Measurements from ENCODE around the gene CTNNA3. TPM values are rescaled to one million over a fixed set of nuclear protein-coding genes. Genes with fewer than 3 reads are reported as not detected.
A peak's percentile ranks its signal among the peaks of the same experiment; 100 is the strongest.

Gene CTNNA3
- total RNA-seq, 2 donors from 2014 or later, result 1.6 TPM; not detected in 1

GRCh38 chr10:66940965-66941364 lies 755.0 kb downstream of the CTNNA3 start:
- H3K4me3 Mint-ChIP-seq, result no peak overlapping the region
- H3K36me3 Mint-ChIP-seq (ENCODE audit: low read depth), result no peaks in the 10 kb centered on the region
- H3K27me3 Mint-ChIP-seq, result peaks cover 12% of the 10 kb centered on the region
- no peaks in the 10 kb centered on the region for H3K9me3 ChIP-seq (ENCODE audit: control insufficient read depth, low read length, poor library complexity, severe bottlenecking)
- DNase-seq (no peak), ATAC-seq (no peak)
- no peak overlapping the region for H3K27ac Mint-ChIP-seq
- no peaks in the 10 kb centered on the region for H3K4me1 Mint-ChIP-seq

DNA sequence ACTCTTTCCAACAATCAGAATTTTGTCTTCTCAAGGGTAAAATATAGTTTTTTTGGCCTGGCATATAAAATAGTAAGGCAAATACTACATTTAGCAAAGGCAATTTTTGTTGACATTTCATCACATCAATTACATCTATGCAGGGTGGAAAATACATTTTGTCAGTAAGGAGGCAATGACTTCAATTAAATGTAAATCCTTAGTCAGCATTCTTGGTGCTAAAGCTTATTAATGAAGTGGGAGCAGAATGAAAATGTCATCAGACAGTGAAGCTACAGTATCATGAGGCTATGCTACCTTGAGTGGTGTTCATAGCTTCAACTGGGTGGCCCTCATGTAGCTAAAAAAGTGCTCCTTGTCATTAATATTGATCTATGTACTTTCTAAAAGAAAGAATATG lies 761.3 kb downstream of the CTNNA3 start:
- Mint-ChIP-seq H3K27ac (no peak overlapping the region), H3K36me3 (ENCODE audit: low read depth) (no peaks in the 10 kb centered on the region), H3K4me3 (no peak overlapping the region), H3K27me3 (peaks cover 21% of the 10 kb centered on the region), H3K4me1 (no peaks in the 10 kb centered on the region)
- ATAC-seq (no peak), DNase-seq (no peak)
- H3K9me3 ChIP-seq (ENCODE audit: control insufficient read depth, low read length, poor library complexity, severe bottlenecking), result no peaks in the 10 kb centered on the region

DNA sequence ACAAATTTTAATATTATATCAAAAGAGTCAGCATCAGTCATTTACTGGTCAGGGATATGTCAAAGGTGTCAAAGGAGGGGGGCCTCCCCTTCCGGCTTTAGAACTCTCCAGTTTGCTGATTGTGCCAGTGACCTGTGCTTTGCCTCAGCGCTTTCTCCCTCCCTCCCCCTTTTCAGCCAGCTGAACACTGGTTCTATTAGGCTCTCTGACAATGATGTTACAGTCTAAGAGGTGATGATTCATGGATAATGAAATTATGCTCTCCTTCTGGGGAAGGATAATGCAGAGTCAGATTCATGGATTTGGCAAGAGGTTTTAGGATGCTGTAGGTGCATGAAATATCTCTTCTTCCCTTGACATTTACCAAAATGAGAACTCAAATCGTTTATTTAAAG lies 764.0 kb downstream of the CTNNA3 start:
- no peaks in the 10 kb centered on the region for H3K9me3 ChIP-seq (ENCODE audit: control insufficient read depth, low read length, poor library complexity, severe bottlenecking)
- Mint-ChIP-seq H3K4me3 (no peak overlapping the region), H3K27me3 (peaks cover 44% of the 10 kb centered on the region), H3K4me1 (peaks cover 2% of the 10 kb centered on the region), H3K36me3 (ENCODE audit: low read depth) (no peaks in the 10 kb centered on the region), H3K27ac (no peak overlapping the region)
- ATAC-seq (no peak), DNase-seq (no peak)

DNA sequence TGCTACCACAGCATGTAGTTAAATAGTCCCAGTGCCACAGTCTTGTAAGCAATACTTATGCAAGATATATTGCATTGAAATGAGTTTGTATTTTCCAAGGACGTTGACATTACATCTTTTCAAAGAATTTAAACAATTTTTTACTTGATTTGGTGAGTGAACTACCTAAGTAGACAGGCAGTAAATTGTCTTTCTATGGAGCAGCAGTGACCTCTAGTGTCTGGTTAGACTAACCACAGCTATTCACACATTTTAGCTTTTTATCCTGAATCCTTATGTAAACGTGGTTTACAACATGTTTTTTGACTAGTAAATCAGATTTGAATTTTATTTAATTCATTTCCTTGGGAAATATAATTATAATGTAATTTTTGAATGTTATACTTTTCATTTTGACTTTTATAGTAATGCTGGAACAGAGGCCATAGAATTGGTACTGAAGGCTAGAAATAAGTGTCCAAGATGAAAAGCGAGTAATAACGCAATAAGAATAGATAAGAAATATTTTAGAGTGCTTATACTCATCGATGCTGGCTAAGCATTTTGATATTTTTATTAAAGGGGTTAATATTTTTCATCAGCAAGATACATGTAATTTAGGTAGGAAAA lies 764.6 kb downstream of the CTNNA3 start:
- Mint-ChIP-seq H3K36me3 (ENCODE audit: low read depth) (no peaks in the 10 kb centered on the region), H3K27ac (no peak overlapping the region), H3K4me3 (no peak overlapping the region), H3K27me3 (peaks cover 44% of the 10 kb centered on the region), H3K4me1 (peaks cover 2% of the 10 kb centered on the region)
- ATAC-seq (peak; percentile 57), DNase-seq (no peak)
- no peaks in the 10 kb centered on the region for H3K9me3 ChIP-seq (ENCODE audit: control insufficient read depth, low read length, poor library complexity, severe bottlenecking)

DNA sequence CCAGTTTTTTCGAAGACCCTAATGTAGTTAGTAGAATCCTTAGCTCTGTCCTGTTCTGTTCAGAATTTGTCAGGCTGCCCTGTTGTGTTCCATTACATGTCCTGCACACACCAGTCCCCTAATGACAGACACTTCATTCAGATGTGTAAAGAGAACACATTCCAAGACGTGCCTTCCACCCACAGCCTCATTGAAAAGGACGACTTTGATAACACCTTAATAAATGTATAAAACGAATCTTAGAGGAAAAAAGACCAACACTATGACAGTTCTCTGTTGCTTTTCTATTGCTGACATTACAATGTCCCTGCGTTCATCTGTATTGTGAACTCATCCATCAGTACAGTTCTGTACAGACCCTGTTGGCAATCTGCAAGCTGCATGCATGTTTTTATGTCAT lies 766.6 kb downstream of the CTNNA3 start:
- no peak for ATAC-seq

DNA sequence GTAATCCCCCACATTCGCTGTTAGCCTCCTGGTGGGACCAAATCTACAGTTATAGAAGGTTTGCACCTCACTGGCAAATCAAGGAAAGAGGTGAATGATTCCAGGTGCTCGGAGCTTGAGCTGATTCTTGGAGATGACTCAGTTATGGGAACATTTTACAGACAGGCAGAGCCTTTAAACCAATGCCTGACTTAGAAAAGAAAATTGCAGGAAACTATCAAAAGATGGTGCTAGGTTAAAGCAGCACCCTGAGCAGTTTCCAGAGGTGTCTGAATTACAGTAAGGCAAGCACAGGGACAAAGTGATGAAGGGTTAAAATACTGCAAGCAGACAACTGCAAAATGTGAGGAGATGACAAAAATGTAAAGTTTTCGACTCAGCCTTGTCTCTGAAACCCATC lies 767.2 kb downstream of the CTNNA3 start:
- peaks cover 36% of the 10 kb centered on the region for H3K27me3 Mint-ChIP-seq
- no peak overlapping the region for H3K27ac Mint-ChIP-seq
- no peaks in the 10 kb centered on the region for H3K36me3 Mint-ChIP-seq (ENCODE audit: low read depth)
- DNase-seq, result no peak
- peaks cover 2% of the 10 kb centered on the region for H3K4me1 Mint-ChIP-seq
- H3K4me3 Mint-ChIP-seq, result no peak overlapping the region
- no peak for ATAC-seq
- H3K9me3 ChIP-seq (ENCODE audit: control insufficient read depth, low read length, poor library complexity, severe bottlenecking), result no peaks in the 10 kb centered on the region

More for the DNA sequence above, 766.6 kb downstream of the CTNNA3 start:
- no peaks in the 10 kb centered on the region for H3K36me3 Mint-ChIP-seq (ENCODE audit: low read depth)
- no peak for DNase-seq
- H3K27me3 Mint-ChIP-seq, result peaks cover 36% of the 10 kb centered on the region
- no peaks in the 10 kb centered on the region for H3K9me3 ChIP-seq (ENCODE audit: control insufficient read depth, low read length, poor library complexity, severe bottlenecking)
- peaks cover 2% of the 10 kb centered on the region for H3K4me1 Mint-ChIP-seq
- H3K4me3 Mint-ChIP-seq, result no peak overlapping the region
- no peak overlapping the region for H3K27ac Mint-ChIP-seq

DNA sequence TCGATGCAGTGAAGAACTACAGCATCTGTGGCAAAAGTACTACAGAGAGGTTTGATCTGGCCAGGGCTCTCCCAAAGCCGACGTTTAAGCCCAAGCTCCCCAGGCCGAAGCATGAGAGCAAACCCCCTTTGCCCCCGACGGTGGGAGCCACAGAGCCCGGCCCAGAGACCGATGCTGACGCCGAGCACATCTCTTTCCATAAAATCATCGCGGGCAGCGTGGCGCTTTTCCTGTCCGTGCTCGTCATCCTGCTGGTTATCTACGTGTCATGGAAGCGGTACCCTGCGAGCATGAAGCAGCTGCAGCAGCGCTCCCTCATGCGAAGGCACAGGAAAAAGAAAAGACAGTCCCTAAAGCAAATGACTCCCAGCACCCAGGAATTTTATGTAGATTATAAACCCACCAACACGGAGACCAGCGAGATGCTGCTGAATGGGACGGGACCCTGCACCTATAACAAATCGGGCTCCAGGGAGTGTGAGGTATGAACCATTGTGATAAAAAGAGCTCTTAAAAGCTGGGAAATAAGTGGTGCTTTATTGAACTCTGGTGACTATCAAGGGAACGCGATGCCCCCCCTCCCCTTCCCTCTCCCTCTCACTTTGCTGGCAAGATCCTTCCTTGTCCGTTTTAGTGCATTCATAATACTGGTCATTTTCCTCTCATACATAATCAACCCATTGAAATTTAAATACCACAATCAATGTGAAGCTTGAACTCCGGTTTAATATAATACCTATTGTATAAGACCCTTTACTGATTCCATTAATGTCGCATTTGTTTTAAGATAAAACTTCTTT lies 767.8 kb downstream of the CTNNA3 start:
- Mint-ChIP-seq H3K4me3 (no peak overlapping the region), H3K27ac (no peak overlapping the region), H3K36me3 (ENCODE audit: low read depth) (no peaks in the 10 kb centered on the region), H3K27me3 (peaks cover 34% of the 10 kb centered on the region), H3K4me1 (peaks cover 2% of the 10 kb centered on the region)
- no peak for DNase-seq
- ATAC-seq, result no peak
- H3K9me3 ChIP-seq (ENCODE audit: control insufficient read depth, low read length, poor library complexity, severe bottlenecking), result no peaks in the 10 kb centered on the region

GRCh38 chr10:66927251-66927935 lies 768.6 kb downstream of the CTNNA3 start:
- Mint-ChIP-seq H3K4me1 (peaks cover 4% of the 10 kb centered on the region), H3K36me3 (ENCODE audit: low read depth) (no peaks in the 10 kb centered on the region), H3K4me3 (no peak overlapping the region), H3K27me3 (peaks cover 31% of the 10 kb centered on the region), H3K27ac (no peak overlapping the region)
- H3K9me3 ChIP-seq (ENCODE audit: control insufficient read depth, low read length, poor library complexity, severe bottlenecking), result no peaks in the 10 kb centered on the region
- no peak for DNase-seq
- ATAC-seq, result no peak

DNA sequence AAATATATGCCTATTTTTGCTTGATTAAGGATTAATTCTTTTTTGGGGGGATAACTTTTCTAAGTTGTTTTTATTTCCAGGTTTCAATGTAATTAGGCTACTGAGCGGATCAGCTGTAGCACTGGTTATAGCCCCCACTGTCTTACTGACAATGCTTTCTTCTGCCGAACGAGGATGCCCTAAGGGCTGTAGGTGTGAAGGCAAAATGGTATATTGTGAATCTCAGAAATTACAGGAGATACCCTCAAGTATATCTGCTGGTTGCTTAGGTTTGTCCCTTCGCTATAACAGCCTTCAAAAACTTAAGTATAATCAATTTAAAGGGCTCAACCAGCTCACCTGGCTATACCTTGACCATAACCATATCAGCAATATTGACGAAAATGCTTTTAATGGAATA lies 769.2 kb downstream of the CTNNA3 start:
- DNase-seq (no peak), ATAC-seq (no peak)
- peaks cover 31% of the 10 kb centered on the region for H3K27me3 Mint-ChIP-seq
- no peak overlapping the region for H3K27ac Mint-ChIP-seq
- no peak overlapping the region for H3K4me3 Mint-ChIP-seq
- H3K36me3 Mint-ChIP-seq (ENCODE audit: low read depth), result no peaks in the 10 kb centered on the region
- peaks cover 4% of the 10 kb centered on the region for H3K4me1 Mint-ChIP-seq
- no peaks in the 10 kb centered on the region for H3K9me3 ChIP-seq (ENCODE audit: control insufficient read depth, low read length, poor library complexity, severe bottlenecking)

- H3K27ac Mint-ChIP-seq, result no peak within 1 kb of the TSS
- peaks cover 31% of the 10 kb centered on the region for H3K27me3 Mint-ChIP-seq
- peaks cover 4% of the 10 kb centered on the region for H3K4me1 Mint-ChIP-seq
- H3K9me3 ChIP-seq (ENCODE audit: control insufficient read depth, low read length, poor library complexity, severe bottlenecking), result no peaks in the 10 kb centered on the region
- ATAC-seq (peak; percentile 98), DNase-seq (no peak)
- no peaks in the 10 kb centered on the region for H3K36me3 Mint-ChIP-seq (ENCODE audit: low read depth)
- H3K4me3 Mint-ChIP-seq, result no peak within 1 kb of the TSS
Observed at GRCh38 chr10:66925896-66926715, 769.9 kb downstream of the CTNNA3 start, which contains the start of gene LRRTM3. LRRTM3 (plus strand) TSS chr10:66926036.

DNA sequence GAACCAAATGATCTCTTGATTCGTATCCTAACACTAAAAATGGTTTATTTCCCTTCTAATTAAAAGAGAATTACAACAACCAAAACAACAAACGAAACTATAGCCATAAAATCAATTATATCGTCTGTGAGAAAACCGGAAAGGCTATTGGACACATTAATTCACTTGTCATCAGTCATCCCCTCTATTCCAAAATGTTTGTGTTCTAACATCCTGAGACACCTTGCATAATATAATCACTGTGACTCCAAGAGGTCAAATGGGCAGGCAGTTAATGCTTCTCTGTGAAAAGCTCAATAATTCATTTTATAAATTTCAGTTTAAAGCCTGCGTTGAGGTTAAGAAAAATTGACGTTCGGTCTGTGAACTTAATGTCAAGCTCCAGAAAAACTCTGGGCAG lies 770.6 kb downstream of the CTNNA3 start:
- no peak overlapping the region for H3K4me3 Mint-ChIP-seq
- no peaks in the 10 kb centered on the region for H3K36me3 Mint-ChIP-seq (ENCODE audit: low read depth)
- H3K9me3 ChIP-seq (ENCODE audit: control insufficient read depth, low read length, poor library complexity, severe bottlenecking), result no peaks in the 10 kb centered on the region
- DNase-seq, result no peak
- no peak for ATAC-seq
- peaks cover 31% of the 10 kb centered on the region for H3K27me3 Mint-ChIP-seq
- H3K27ac Mint-ChIP-seq, result no peak overlapping the region
- peaks cover 4% of the 10 kb centered on the region for H3K4me1 Mint-ChIP-seq

GRCh38 chr10:66924674-66925345 lies 771.2 kb downstream of the CTNNA3 start:
- Mint-ChIP-seq H3K36me3 (ENCODE audit: low read depth) (no peaks in the 10 kb centered on the region), H3K4me3 (no peak overlapping the region), H3K4me1 (peaks cover 4% of the 10 kb centered on the region), H3K27ac (no peak overlapping the region), H3K27me3 (peaks cover 31% of the 10 kb centered on the region)
- ATAC-seq (no peak), DNase-seq (no peak)
- no peaks in the 10 kb centered on the region for H3K9me3 ChIP-seq (ENCODE audit: control insufficient read depth, low read length, poor library complexity, severe bottlenecking)

Measured in T-helper 17 cell (primary cell).